Islet of Langerhans (tissue), 1 donor: ENCODE results near the gene AGBL1.

Experiments
- FAIRE-seq: peaks from one replicate; lab custom pipeline; 2011; peaks lifted over from hg19 to GRCh38; lab: Jason Lieb, UNC

The AGBL1 gene

DNA sequence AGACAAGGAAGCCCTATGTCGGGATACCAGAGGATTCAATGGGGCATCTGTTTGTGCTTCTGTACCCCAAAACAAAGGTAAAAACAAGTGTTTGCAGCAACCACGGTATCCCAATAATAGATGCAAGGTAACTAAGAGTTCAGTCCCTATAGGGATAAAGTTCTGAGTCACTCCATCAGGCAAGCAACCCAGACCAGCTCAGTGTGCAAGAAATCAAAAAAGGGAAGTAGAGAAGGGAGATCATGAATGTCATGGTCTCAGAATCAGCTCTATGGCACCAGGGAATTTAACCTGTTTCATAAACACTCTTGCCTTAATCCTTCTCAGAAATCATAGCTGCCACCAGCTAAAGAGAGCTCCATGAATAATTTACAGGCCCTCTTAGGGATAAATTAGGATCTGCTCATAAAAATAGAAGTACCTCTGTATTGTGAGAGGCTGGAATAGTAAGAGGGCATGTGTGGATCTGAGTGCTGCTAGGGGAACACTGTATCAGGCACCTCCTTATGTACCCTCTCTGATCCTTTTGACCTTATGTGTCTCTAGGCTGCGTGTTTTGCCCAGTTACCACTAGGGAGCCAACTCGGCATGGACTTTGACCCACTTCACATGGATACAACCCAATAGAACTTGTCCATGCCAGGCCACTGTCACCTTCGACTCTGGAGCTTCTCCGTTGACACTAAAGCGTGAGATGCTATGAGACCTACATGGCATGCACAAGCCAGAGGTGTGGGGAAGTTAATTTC, 754.6 kb downstream of the AGBL1 start:
- no peak for FAIRE-seq

DNA sequence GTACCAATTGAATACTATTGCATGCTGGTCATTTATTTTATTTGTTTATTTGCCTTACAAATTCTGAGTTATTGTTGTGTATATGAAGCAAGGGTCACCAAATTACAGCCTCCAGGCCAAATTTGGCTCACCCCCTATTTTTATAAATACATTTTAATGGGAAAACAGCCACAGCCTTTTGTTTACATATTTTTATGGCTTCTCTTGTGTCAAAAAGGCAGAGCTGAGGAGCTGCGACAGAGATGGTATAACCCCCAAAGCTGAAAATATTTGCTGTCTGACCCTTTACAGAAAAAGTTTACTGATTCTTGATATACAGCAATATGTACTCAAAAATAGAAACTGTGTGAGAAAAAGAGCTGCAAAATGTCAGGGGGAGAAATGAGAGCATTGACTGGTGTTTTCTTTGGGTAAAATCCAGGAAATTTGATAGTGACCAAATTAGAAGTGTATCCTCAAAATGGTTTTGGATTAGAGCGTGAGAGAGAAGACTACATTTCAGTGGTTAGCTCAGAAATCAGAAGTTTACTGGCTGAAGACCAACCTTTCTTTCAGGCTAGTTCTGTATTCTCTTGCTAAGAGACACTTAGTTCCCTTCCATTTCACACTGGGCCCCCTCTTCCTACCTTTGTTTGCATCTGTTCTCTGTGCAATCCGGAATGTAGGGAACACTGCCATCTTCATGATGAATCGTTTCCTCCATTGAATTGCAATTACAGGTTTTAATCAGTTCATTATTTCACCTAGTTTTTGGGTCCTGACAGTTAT, 757.8 kb downstream of the AGBL1 start:
- no peak for FAIRE-seq

DNA sequence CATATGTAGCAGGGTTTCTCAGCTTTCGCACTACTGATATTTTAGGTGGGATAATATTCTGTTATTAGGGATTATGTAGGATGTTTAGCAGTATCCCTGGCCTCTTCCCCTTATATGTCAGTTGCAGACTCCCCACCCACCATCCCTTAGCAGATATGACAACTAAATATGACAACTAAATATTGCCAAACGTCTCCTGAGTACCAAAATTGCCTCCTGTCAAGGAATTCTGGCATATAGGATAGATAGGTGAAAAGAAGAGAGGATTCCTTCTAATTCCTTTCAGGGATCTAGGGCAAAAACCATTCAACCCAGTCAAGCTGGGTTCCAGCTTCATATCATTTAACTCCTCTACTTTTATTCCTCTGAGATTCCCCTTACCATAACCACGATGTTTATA, 759.8 kb downstream of the AGBL1 start:
- no peak for FAIRE-seq

DNA sequence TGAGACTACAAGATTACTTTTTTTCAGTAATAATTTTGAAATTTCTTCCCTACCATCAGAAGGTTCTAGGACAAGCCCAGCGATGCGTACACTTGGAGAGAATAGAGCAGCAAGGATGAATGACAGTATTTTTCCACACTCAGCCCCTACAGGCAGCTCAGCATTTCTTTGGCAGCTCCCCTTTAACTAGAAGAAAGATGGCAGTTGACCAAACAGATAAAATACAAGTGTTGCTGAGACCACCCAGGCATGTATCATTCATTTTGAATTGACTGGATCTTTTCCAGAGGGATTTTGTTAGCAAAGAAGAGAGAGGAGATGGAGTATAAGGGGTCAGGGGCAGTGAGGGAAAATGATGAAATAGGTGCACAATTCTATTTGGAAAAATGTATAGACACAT, 761.3 kb downstream of the AGBL1 start:
- no peak for FAIRE-seq

DNA sequence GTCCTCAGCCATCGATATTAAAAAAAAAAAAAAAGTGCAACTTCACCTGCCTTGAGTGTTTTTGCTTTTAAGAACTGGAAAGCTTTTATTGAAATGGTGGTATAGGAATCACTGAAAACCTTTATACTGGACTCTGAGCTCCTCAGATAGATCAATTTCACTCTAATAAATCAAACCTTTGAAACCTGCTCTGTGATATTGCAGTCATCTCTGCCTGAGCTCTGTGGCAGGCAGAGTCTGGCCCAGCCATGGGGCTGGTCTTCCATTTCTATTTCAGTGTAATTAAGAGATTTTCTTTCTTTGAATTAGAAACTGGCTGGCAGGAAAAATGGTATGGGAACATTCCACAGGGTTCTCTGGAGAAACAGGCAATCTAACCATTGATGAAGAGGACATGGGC, 762.5 kb downstream of the AGBL1 start:
- no peak for FAIRE-seq

DNA sequence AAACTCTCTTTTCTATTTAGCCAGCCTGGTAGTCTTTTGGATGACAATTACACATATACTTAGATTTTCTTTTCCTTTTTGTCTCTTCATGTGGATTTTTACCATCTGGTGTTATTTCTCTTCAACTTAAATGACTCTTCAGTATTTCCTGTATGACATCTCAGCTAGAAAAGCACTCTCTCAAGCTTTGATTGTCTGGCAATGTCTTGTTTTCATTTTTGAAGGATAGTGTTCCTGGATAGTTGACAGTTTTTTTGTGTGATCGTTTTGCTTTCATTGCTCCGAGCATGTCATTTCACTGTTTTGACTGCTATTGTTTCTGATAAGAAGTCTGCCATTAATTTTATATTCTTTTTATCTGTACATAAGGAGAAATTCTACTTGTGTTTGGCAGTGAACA, 766.4 kb downstream of the AGBL1 start:
- no peak for FAIRE-seq

DNA sequence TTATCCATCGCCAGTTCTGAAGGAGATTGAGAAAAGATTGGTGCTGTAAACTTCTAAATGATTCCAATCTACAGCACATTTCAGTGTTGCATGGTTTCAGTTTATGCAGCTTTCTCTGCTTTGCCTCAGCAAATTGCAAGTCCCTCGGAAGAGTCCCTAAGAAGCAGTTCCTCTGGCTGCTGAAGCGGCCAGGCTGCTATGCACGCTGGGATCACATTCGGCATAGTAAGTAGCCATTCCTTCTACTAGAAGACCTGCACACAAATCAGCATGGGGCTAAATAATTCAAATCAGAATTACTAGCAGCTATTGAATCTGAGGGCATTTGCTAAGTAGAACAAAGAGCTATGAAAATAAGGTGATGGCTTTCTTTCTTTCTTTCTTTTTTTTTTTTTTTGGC, 769.5 kb downstream of the AGBL1 start:
- no peak for FAIRE-seq

DNA sequence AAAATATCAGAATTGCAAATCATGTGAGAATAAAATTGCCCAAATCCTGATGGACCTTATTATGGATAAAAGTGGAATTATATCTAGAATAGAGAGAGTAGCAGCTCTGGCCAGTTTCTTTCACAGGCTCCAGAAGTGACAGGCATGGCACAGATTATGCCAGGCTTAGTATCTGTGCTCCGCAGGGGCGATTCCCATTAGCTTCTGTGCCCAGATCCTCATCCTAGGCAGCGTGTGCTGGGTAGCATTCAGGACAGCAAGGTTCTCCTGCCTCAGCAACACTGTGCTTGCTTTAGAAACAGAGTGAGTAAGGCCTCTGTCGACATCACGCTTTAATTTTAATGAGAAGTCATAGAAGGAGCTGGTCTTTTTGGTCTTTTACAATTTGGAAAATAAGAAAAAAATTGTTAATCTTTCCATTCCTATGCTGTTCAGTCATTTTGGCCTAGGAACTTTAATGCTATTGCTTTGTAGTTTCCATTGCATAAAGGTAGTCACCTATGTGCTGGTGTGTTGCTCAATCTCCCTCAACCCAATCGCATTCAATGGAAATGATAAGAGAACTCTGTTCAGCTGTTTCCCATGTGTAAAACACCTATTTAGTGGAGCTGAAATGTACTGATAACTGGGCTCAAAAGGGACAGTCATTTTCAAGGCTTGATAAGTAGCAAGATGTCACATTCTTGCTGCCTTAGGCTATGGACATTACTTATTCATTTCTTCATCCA, 770.1 kb downstream of the AGBL1 start:
- no peak for FAIRE-seq

DNA sequence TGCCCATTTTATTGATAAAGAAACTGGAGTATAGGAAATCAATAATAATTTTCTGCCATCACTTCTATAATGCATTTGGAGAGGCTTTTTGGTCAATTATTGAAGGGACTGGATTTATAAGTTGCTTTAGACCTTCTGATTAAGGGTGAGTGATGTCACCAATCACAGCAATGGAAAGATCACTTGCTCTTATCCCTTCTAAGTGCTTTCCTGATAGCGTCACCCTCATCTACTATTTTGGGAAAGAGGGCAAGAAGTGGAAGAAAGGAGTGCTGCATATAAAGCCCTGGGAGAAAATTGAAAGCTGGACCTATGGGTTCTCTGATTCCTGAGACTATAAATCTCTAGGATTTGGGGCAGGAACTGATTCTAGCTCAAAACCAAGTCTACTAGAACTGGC, 771.3 kb downstream of the AGBL1 start:
- no peak for FAIRE-seq

DNA sequence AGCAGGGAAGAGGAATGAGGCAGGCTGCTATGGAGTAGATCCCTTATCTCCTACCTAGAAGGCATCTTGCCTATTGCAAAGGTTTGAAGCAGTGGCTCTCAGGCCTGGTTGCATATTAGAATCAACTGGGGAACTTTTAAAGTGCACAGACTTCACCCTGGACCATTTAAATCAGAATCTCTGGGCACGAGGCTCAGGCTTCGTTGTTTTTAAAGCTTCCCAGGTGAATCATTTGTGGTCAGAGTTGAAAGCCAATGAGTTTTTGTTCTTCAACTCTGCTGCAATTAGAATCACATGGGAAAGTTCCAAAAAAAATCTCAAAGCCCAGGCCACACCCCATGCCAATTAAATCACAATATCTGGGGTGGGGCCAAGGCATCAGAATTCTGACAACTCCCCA, 773.1 kb downstream of the AGBL1 start:
- FAIRE-seq, result no peak

DNA sequence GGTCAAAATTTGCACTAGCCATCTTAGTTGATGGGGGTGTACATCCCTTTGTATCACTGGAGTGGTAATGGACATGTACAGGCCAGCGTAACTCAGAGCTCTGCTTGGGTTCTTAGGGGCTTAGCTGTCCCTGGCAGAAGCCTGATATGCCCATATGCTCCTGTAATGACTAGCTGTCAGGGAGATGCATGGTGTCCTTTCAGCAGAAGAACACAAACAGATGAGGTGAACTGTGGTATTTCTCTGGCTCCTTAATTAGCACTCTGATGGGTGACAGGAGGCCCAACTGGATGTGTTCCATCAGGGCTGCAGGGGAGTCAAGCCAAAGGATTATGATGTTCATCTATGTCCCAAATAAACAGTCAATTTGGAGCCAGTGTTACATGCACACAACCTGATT, 774.5 kb downstream of the AGBL1 start:
- FAIRE-seq, result no peak

DNA sequence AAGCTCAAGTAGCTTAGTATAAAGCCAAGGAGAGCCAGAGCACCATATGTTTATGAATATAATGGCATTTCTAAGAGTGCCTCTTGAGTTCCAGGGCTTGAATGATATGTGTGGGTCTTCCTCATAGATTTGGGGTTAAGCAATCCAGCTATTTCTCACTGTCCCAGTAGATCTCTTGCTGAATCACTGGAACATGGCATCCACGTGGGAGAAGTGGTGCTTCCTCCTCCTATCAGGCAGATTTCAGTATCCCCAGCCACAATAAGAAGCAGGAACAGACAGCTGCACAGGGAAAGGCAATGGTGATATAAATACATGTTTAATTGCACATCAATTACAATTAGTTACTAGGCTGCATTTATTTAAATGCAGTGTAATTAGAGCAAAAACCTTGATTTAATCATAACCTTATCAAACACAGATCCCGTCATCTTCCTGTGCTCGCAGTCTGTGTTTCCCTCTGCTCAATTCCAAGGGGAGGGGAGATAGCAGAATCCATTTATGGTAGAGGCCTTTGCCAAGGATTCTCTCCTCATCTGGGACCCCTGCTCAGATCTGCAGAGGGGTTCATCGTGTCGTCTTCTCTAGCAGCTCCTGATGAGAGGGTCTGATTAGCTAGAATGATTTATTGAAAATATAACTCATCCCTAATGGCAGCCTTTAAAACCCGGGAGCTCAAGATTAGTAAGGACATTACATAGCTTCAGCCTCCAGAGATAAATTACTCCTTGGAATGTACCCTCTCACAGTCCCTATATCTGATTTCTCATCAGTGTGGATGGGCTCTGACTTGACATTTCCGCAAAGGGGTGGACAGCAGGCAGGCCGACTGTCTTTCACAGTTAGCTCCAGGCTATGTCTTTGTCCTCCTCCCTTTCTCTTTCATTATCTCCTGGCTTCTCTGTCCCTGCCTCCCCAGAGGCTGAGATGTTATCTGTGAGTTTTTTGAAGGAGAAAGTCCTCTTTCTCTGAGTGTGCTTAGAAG, 775.9 kb downstream of the AGBL1 start:
- FAIRE-seq, result no peak

DNA sequence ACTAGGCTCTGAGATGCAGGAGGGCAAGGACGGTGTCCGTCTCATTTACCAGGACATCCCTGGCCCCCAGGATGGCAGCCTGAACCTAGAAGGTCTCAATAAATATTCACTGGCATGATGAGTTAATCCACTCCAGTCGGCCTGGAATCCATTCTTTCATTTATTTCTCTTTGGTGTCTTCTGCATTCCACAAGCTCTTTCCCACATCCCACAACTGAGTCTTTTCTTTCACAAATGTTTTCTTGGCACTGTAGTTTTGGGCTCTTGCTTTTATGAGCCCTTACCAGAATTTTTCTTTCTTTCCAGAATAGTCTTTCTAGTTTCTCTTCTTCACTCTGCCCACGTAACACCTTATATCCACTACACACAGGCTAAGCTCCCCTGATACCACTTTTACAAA, 778.0 kb downstream of the AGBL1 start:
- FAIRE-seq, result no peak

DNA sequence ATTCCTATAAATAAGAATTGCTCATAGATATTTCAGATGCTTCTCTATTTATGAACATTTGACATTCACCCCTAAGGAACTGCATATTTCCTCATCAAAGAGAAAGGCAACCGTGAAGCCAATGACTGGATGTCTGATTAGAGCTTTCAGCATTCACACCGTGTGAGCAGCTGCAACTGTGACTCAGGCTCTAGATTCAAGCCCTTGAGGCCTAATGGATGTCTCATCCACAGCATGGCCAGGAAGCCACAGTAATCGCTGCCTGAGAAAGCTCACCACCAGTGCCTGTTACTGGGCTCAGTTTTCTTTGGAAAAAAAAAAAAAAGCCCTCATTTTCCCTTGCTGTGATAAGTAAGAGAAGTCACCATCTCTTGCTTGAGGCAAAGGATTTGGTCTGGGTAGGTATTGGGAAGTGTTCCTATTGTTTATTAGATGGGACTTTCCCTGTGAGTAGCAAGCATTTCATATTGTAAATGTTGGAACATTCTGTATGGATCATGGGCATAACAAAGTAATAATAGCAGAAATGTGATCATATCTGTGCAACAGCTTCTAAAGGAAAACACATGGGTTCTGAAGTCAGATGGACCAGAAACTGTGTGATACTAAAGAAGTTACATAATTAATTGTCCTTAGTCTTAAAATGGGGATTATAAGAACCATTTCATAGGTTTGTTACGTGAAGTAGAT, 783.7 kb downstream of the AGBL1 start:
- FAIRE-seq, result no peak

DNA sequence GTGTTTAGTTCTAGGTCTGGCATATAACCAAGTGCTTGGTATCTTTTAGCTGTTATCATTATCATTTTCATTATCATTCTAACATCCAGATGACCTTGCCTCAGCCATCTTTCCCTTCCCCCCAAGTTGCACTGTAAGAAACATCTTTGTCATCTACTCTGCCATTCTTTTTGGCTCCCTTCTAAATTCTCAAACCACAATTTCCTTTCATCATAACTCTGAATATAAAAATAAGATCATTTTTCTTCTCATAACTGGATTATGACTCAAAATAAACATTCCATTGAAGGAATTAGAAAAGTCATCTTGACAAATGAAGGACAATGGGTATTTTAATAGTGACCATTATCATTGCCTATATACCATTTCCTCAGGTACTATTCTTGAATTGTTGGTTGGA, 786.2 kb downstream of the AGBL1 start:
- FAIRE-seq, result no peak

DNA sequence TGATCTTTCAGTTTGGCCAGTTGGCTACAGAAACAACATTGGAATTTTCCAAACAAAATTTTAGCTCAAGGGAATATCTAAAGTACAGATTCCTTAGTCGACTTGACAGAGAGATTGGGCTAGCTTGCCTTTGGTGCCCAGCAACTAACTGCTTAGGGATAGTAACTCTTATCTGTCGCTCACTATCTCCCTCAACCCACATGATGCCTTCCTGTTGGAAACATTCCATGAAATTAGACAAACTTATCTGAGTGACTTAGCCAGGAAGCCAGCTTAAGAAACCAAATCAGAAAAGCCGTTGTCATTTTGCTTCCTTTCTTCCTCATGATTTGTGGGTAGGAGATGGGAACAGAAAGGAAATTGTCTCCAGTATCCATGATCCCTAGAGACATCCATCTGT, 791.2 kb downstream of the AGBL1 start:
- no peak for FAIRE-seq

DNA sequence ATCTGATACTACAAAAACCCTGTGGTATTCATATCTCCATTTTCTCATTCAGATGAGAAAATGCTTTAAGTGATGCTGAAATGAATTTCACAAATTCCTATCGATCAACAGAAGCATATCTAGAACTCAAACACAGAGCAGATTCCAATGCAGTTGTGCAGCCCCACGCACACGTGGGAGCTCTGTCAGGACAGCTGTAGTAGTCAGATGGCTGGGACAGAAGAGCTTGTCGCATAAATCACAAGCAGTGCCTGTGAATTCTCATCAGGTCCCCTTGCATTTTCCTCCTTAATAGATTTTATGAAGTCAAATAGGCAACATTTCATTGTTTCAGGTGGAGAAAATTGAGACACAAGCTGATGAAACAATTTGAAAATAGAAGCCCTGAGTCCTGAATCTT, 792.3 kb downstream of the AGBL1 start:
- no peak for FAIRE-seq

DNA sequence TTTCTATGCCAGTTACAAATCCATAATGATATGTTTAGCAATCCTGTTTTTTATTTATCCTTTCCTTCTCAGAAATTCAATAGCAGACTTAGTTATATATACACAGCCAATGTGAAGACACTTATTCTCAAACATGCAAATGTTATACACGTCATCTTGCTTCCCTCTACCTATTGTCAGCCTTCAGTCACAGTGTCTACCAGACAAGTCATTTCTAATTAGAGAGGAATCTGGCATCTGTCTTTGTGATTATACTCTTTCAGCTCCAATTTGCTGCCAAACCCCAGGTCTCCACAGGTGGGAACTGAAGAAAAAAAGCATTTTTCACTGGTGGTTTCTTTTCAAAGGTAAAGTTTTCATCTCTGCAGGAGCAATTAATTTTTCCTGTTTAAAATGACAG, 793.1 kb downstream of the AGBL1 start:
- no peak for FAIRE-seq

DNA sequence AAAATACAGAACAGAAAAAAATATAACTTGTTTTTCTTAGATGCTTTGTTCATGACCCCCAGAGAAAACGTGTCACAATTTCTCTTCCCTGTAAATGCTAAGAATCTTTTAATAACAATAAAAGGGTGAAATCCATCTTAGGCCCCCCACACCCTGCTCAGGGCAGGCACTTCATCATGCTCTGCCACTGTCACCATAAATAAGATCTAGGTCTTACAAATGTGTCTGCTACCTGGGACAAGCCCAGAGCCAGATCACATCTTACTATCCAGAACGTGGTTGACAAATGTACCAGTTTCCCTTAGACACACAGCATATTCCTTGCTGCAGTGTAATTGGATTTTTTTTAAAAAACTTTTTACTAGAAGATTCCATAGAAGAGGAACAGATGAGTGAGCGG, 795.4 kb downstream of the AGBL1 start:
- no peak for FAIRE-seq

DNA sequence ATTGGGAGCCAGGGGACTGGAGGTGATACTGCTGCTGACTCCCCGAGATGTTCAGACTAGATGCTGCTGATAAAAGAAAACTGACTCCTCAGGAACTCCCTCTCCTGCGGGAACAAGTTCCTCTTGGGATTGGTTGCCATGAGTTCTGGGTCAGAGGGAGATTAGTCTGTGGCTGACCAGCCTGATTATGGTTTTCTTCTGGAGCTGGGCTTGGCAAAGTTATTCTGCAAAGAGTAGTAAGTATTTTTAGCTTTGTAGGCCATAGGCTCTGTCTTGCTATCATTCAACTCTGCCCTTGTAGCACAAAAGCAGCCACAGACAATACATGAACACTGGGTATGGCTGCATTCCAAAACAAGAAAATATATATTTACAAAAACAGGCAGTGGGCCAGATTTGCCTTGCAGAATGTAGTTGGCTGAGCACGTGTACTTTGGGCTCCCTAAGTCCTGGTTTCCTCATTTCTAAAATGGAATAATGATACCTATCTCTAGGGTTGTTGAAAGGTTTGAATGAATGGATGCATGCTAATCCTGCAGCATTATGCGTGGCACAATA, 796.8 kb downstream of the AGBL1 start:
- FAIRE-seq, result no peak

DNA sequence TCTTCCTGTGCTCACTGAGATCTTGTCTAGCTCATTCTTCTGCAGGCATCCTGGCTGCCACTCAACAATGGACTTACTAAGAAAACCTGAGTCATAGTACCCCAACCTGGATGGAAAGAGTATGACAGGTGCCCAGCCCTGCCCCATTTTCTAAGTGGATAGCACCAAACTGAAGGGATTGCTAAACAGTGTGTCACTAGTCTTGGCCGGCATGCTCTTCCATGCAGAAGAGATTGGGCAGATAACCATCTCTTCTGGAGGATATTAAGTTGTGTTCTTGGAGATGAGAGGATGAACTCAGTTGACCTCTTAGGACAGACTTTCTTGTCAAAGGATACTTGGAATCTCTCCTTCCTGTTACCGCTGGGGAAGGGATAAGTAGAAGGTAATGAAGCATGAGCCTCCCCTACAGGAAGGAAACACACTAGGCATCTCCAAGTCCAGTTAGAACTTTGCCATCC, 797.5 kb downstream of the AGBL1 start:
- no peak for FAIRE-seq
